ENCODE data around the gene NHSL2. TPM values are rescaled to one million over a fixed set of nuclear protein-coding genes. Genes with fewer than 3 reads are reported as not detected.
"Not testable (repeated sequence)": the region's sequence is repeated elsewhere in the genome, so short reads cannot be mapped to it uniquely, and the experiment has no call there.

Gene NHSL2
- total RNA-seq, 1 donor from 2014 or later = 11.3 TPM

DNA sequence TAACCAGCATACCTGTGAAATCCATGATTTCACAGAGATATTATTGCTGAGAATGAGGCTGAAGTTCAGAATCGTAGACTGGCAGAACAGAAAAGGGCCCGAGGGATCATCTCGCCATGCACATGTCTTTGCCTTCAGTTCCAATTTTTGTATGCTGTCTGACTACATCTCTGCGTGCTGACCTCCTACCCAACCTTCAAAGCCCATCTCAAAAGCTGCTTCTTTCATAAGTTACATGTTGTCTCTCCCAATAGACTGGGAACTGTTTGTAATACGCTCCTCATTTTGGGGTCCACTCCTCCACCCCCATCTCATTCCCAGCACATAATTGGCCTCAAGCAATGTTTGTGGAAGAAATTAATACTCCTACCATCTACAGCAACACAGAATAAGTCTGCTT is 142.9 kb downstream of the NHSL2 start:
- no peak overlapping the region for H3K4me3 Mint-ChIP-seq
- no peaks in the 10 kb centered on the region for H3K36me3 Mint-ChIP-seq
- H3K27ac Mint-ChIP-seq = no peak overlapping the region
- peaks cover 8% of the 10 kb centered on the region for H3K9me3 Mint-ChIP-seq
- TF ChIP-seq, protein P1, sequence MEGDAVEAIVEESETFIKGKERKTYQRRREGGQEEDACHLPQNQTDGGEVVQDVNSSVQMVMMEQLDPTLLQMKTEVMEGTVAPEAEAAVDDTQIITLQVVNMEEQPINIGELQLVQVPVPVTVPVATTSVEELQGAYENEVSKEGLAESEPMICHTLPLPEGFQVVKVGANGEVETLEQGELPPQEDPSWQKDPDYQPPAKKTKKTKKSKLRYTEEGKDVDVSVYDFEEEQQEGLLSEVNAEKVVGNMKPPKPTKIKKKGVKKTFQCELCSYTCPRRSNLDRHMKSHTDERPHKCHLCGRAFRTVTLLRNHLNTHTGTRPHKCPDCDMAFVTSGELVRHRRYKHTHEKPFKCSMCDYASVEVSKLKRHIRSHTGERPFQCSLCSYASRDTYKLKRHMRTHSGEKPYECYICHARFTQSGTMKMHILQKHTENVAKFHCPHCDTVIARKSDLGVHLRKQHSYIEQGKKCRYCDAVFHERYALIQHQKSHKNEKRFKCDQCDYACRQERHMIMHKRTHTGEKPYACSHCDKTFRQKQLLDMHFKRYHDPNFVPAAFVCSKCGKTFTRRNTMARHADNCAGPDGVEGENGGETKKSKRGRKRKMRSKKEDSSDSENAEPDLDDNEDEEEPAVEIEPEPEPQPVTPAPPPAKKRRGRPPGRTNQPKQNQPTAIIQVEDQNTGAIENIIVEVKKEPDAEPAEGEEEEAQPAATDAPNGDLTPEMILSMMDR (conservative IDR thresholded peaks at IDR 0.05) = no peak
- no peak for DNase-seq (ENCODE audit: extremely low spot score, unreplicated experiment)
- H3K4me1 Mint-ChIP-seq (ENCODE audit: unreplicated experiment) = no peaks in the 10 kb centered on the region
- no peaks in the 10 kb centered on the region for H3K27me3 Mint-ChIP-seq

DNA sequence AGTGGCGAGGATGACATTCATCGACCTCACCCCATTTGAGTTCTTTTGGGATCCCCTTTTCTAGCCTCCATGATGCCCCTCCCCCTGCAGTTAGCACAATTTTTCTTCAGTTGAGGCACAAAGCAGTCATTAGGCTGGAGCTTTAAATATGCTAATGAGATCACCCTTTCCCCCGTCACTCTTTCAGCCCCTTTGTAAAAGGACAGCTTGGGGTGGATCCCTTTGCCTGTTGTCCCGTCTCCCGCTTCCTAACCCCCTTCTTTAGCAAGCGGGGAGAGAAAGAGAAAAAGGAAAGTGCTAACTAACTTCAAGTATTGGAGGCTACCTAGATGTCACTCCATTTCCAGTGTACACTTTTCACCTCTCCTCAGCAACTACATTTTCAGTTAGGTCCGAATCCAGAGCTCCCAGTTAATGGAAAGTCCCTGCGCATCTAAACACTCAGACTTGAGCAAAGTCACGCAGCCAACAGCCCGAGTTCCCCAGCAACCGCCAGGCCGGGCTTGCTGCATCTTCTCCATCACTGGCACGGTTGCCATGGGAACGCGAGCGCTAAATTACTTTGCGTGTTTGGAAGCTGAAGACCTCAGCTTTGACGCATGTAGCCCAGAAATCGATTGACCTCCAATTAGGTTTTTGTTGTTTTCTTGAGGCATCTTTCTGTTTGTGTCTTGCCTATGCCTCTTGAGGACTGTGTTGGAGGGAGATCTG is 144.3 kb downstream of the NHSL2 start:
- Mint-ChIP-seq H3K36me3 (no peaks in the 10 kb centered on the region), H3K4me3 (no peak overlapping the region), H3K27me3 (no peaks in the 10 kb centered on the region), H3K9me3 (peaks cover 8% of the 10 kb centered on the region), H3K27ac (no peak overlapping the region), H3K4me1 (ENCODE audit: unreplicated experiment) (no peaks in the 10 kb centered on the region)
- DNase-seq (ENCODE audit: extremely low spot score, unreplicated experiment) = no peak
- TF ChIP-seq, protein P1 (conservative IDR thresholded peaks at IDR 0.05) = no peak

DNA sequence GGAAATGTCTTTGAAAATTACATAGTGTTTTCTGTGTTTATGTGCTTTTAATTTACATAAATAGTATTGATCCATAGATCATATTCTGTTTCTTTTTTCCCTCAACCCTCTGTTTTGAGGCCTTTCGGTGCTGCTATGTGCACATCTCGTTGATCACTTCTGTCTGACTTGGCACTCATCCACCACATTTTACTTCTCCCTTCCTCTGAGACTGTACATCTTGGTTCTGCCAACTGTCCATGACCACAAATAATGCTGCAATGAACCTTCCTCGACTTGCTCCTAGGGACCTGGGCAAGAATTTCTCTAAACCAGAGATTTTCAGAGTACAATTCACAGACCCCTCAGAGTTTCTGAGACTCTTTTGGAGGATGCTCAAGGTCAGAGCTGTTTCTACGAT is 146.7 kb downstream of the NHSL2 start:
- H3K4me3 Mint-ChIP-seq = no peak overlapping the region

DNA sequence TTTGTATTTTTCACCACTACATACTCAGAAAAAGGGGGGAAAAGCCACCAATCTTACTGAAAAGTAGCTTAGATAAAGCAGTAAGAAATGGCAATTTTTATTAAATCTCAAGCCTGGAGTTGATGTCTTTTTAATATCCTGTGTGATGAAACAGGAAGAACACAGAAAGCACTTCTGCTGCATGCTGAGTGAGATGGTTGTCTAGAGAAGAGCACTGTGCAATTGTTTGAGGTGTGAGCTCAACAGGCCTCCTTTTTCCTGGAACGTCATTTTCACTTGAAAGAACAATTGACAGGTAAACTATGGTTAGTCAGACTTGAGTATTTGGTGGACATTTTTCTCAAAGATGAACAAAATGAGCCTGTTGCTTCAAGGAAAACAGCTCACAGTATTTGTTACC is 147.2 kb downstream of the NHSL2 start:
- Mint-ChIP-seq H3K4me1 (ENCODE audit: unreplicated experiment) (no peaks in the 10 kb centered on the region), H3K36me3 (no peaks in the 10 kb centered on the region), H3K9me3 (no peaks in the 10 kb centered on the region), H3K4me3 (no peak overlapping the region), H3K27ac (no peak overlapping the region), H3K27me3 (no peaks in the 10 kb centered on the region)
- TF ChIP-seq, protein P1 (conservative IDR thresholded peaks at IDR 0.05) = no peak
- DNase-seq (ENCODE audit: extremely low spot score, unreplicated experiment) = no peak

More for the DNA sequence above, 146.7 kb downstream of the NHSL2 start:
- TF ChIP-seq, protein P1 (conservative IDR thresholded peaks at IDR 0.05) = no peak
- Mint-ChIP-seq H3K9me3 (no peaks in the 10 kb centered on the region), H3K27ac (no peak overlapping the region), H3K27me3 (no peaks in the 10 kb centered on the region), H3K36me3 (no peaks in the 10 kb centered on the region), H3K4me1 (ENCODE audit: unreplicated experiment) (no peaks in the 10 kb centered on the region)
- DNase-seq (ENCODE audit: extremely low spot score, unreplicated experiment) = no peak

DNA sequence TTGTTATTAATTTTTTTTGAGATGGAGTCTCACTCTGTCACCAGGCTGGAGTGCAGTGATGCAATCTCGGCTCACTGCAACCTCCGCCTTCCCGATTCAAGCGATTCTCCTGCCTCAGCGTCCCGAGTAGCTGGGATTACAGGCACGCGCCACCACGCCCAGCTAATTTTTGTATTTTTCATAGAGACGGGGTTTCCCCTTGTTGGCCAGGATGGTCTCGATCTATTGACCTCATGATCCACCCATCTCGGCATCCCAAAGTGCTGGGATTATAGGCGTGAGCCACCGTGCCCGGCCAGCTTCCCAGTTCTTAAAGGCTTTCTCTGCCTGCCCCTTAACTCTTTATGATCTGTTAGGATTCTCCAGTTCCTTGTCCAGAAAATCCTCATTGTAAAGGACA is 147.7 kb downstream of the NHSL2 start:
- not testable (repeated sequence) for H3K9me3 Mint-ChIP-seq, H3K27me3 Mint-ChIP-seq, H3K27ac Mint-ChIP-seq

DNA sequence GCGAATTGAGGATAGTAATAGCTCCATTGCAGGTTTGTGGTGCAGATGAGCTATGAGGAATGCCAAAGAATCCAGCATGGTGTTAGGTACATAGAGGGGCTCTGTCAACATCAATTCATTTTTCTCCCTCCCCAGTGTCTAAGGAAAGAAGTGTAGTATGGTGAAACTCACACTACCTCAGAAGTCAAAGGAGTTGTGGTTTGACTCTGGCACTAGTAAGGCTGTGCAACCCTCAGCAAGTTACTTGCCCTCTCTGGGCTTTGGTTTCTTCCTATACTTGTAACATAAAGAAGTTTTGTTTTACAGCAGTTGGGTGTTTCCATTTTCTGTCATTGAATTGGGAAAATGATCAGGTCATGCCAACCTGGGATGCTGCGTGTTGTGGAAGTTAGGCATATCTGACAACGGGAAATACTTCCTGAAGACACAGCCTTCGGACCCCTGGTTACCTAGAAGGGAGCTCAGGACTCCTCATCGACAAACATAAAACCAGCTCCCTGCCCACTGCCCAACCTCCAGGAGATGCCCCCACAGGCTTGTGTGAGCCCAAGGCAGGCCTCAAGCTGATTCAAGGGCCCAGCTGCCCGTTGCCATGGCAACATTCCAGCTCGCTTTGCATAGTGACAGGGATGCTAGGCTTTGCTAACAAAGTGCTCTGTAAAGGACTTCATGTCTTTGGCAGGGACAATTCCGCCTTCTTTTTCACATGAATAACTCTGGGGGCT is 149.7 kb downstream of the NHSL2 start:
- Mint-ChIP-seq H3K36me3 (no peaks in the 10 kb centered on the region), H3K4me3 (no peak overlapping the region), H3K4me1 (ENCODE audit: unreplicated experiment) (no peaks in the 10 kb centered on the region), H3K27ac (no peak overlapping the region), H3K9me3 (no peaks in the 10 kb centered on the region), H3K27me3 (no peaks in the 10 kb centered on the region)
- TF ChIP-seq, protein P1 (conservative IDR thresholded peaks at IDR 0.05) = no peak
- DNase-seq (ENCODE audit: extremely low spot score, unreplicated experiment) = no peak

More for the DNA sequence above, 147.7 kb downstream of the NHSL2 start:
- not testable (repeated sequence) for DNase-seq (ENCODE audit: extremely low spot score, unreplicated experiment); H3K36me3 Mint-ChIP-seq; H3K4me1 Mint-ChIP-seq (ENCODE audit: unreplicated experiment); H3K4me3 Mint-ChIP-seq
